Measurements from ENCODE around the gene RET.

The RET gene

GRCh38 chr10:43043342-43043772 lies 33.5 kb upstream of the RET start:
- Histone ChIP-seq H3K79me1 (ENCODE audit: low read depth, low read length) (peaks cover 2% of the 10 kb centered on the region), H3K23ac (ENCODE audit: low read depth, low read length, poor library complexity) (peak overlapping the region; percentile 65), H2BK15ac (ENCODE audit: low read length) (peak overlapping the region; percentile 93), H3K4me1 (ENCODE audit: control insufficient read depth in 2 of 2, insufficient read depth in 1 of 2, low read depth in 1 of 2, low read length in 2 of 2) (peaks cover 2 to 10% of the 10 kb centered on the region in 2 donors), H3K9ac (ENCODE audit: low read depth, low read length, poor library complexity) (no peak overlapping the region), H3K4ac (ENCODE audit: low read length) (no peak overlapping the region), H3K9me3 (replicated peaks in 1 of 2; ENCODE audit: control insufficient read depth in 2 of 2, insufficient read depth in 1 of 2, low read depth in 1 of 2, low read length in 2 of 2) (no peaks in the 10 kb centered on the region), H3K36me3 (replicated peaks in 1 of 2; ENCODE audit: control insufficient read depth in 2 of 2, insufficient read depth in 2 of 2, low read length in 2 of 2) (no peaks in the 10 kb centered on the region), H3K27me3 (ENCODE audit: control insufficient read depth in 3 of 3, insufficient read depth in 3 of 3, low read depth in 1 of 3, low read length in 3 of 3) (no peaks in the 10 kb centered on the region), H2BK120ac (ENCODE audit: low read depth, low read length) (no peak overlapping the region), H4K8ac (ENCODE audit: low read depth, low read length) (no peak overlapping the region), H3K14ac (ENCODE audit: low read length) (no peak overlapping the region), H3K27ac (replicated peaks; ENCODE audit: low read length) (no peak overlapping the region), H3K4me3 (ENCODE audit: low read length in 2 of 2) (no peak overlapping the region), H2BK5ac (ENCODE audit: low read length) (no peak overlapping the region), H4K91ac (ENCODE audit: low read depth, low read length, poor library complexity) (no peak overlapping the region), H3K4me2 (ENCODE audit: insufficient read depth, low read length, poor library complexity, severe bottlenecking) (no peak overlapping the region), H2AK5ac (ENCODE audit: low read depth, low read length) (peak overlapping the region; percentile 53), H2AFZ (ENCODE audit: low read length) (no peak overlapping the region), H3K18ac (ENCODE audit: low read length) (peak overlapping the region; percentile 89), H2BK12ac (ENCODE audit: low read length) (no peak overlapping the region)
- no CpG with 5 or more reads among the region's 9 CpGs for WGBS, 2 donors (ENCODE audit: extremely low coverage in 2 of 2, insufficient read length in 2 of 2, insufficient replicate concordance in 1 of 2)
- DNase-seq (ENCODE audit: low spot score), result no peak

GRCh38 chr10:43043773-43044447 lies 33.0 kb upstream of the RET start:
- WGBS, 2 donors (ENCODE audit: extremely low coverage in 2 of 2, insufficient read length in 2 of 2, insufficient replicate concordance in 1 of 2), result no CpG with 5 or more reads among the region's 9 CpGs
- Histone ChIP-seq H3K18ac (ENCODE audit: low read length) (peak overlapping the region; percentile 89), H3K27ac (replicated peaks; ENCODE audit: low read length) (no peak overlapping the region), H3K14ac (ENCODE audit: low read length) (no peak overlapping the region), H3K23ac (ENCODE audit: low read depth, low read length, poor library complexity) (peak overlapping the region; percentile 65), H3K27me3 (ENCODE audit: control insufficient read depth in 3 of 3, insufficient read depth in 3 of 3, low read depth in 1 of 3, low read length in 3 of 3) (no peaks in the 10 kb centered on the region), H2BK5ac (ENCODE audit: low read length) (no peak overlapping the region), H3K4ac (ENCODE audit: low read length) (no peak overlapping the region), H2BK120ac (ENCODE audit: low read depth, low read length) (no peak overlapping the region), H3K9ac (ENCODE audit: low read depth, low read length, poor library complexity) (peak overlapping the region; percentile 24), H3K36me3 (replicated peaks in 1 of 2; ENCODE audit: control insufficient read depth in 2 of 2, insufficient read depth in 2 of 2, low read length in 2 of 2) (no peaks in the 10 kb centered on the region), H3K4me1 (ENCODE audit: control insufficient read depth in 2 of 2, insufficient read depth in 1 of 2, low read depth in 1 of 2, low read length in 2 of 2) (peaks cover 2 to 10% of the 10 kb centered on the region in 2 donors), H2BK15ac (ENCODE audit: low read length) (no peak overlapping the region), H2AK5ac (ENCODE audit: low read depth, low read length) (peak overlapping the region; percentile 53), H3K4me2 (ENCODE audit: insufficient read depth, low read length, poor library complexity, severe bottlenecking) (no peak overlapping the region), H3K9me3 (replicated peaks in 1 of 2; ENCODE audit: control insufficient read depth in 2 of 2, insufficient read depth in 1 of 2, low read depth in 1 of 2, low read length in 2 of 2) (no peaks in the 10 kb centered on the region), H2AFZ (ENCODE audit: low read length) (peak overlapping the region; percentile 73), H2BK12ac (ENCODE audit: low read length) (no peak overlapping the region), H4K8ac (ENCODE audit: low read depth, low read length) (peak overlapping the region; percentile 48), H4K91ac (ENCODE audit: low read depth, low read length, poor library complexity) (no peak overlapping the region), H3K79me1 (ENCODE audit: low read depth, low read length) (peaks cover 2% of the 10 kb centered on the region), H3K4me3 (ENCODE audit: low read length in 2 of 2) (no peak overlapping the region)
- DNase-seq (ENCODE audit: low spot score), result no peak

GRCh38 chr10:43044448-43044921 lies 32.4 kb upstream of the RET start:
- Histone ChIP-seq H4K8ac (ENCODE audit: low read depth, low read length) (peak overlapping the region; percentile 48), H3K14ac (ENCODE audit: low read length) (no peak overlapping the region), H3K27ac (replicated peaks; ENCODE audit: low read length) (no peak overlapping the region), H2AFZ (ENCODE audit: low read length) (peak overlapping the region; percentile 73), H3K9me3 (replicated peaks in 1 of 2; ENCODE audit: control insufficient read depth in 2 of 2, insufficient read depth in 1 of 2, low read depth in 1 of 2, low read length in 2 of 2) (no peaks in the 10 kb centered on the region), H3K27me3 (ENCODE audit: control insufficient read depth in 3 of 3, insufficient read depth in 3 of 3, low read depth in 1 of 3, low read length in 3 of 3) (no peaks in the 10 kb centered on the region), H3K4me2 (ENCODE audit: insufficient read depth, low read length, poor library complexity, severe bottlenecking) (no peak overlapping the region), H3K23ac (ENCODE audit: low read depth, low read length, poor library complexity) (no peak overlapping the region), H2BK120ac (ENCODE audit: low read depth, low read length) (no peak overlapping the region), H2BK12ac (ENCODE audit: low read length) (no peak overlapping the region), H2BK5ac (ENCODE audit: low read length) (no peak overlapping the region), H2AK5ac (ENCODE audit: low read depth, low read length) (no peak overlapping the region), H3K4ac (ENCODE audit: low read length) (no peak overlapping the region), H3K4me1 (ENCODE audit: control insufficient read depth in 2 of 2, insufficient read depth in 1 of 2, low read depth in 1 of 2, low read length in 2 of 2) (peaks cover 2 to 10% of the 10 kb centered on the region in 2 donors), H3K79me1 (ENCODE audit: low read depth, low read length) (peaks cover 2% of the 10 kb centered on the region), H3K9ac (ENCODE audit: low read depth, low read length, poor library complexity) (peak overlapping the region; percentile 24), H3K18ac (ENCODE audit: low read length) (peak overlapping the region; percentile 85), H4K91ac (ENCODE audit: low read depth, low read length, poor library complexity) (no peak overlapping the region), H3K4me3 (ENCODE audit: low read length in 2 of 2) (no peak overlapping the region), H3K36me3 (replicated peaks in 1 of 2; ENCODE audit: control insufficient read depth in 2 of 2, insufficient read depth in 2 of 2, low read length in 2 of 2) (no peaks in the 10 kb centered on the region), H2BK15ac (ENCODE audit: low read length) (no peak overlapping the region)
- WGBS, 2 donors (ENCODE audit: extremely low coverage in 2 of 2, insufficient read length in 2 of 2, insufficient replicate concordance in 1 of 2), result no CpG with 5 or more reads among the region's 10 CpGs
- no peak for DNase-seq (ENCODE audit: low spot score)

GRCh38 chr10:43044961-43045621 lies 31.8 kb upstream of the RET start:
- H2AFZ ChIP-seq (ENCODE audit: low read length), result peak overlapping the region; percentile 73
- H2BK15ac ChIP-seq (ENCODE audit: low read length), result peak overlapping the region; percentile 37
- H3K79me1 ChIP-seq (ENCODE audit: low read depth, low read length), result peaks cover 2% of the 10 kb centered on the region
- H3K27ac ChIP-seq (replicated peaks; ENCODE audit: low read length), result no peak overlapping the region
- no peak for DNase-seq (ENCODE audit: low spot score)
- H2BK5ac ChIP-seq (ENCODE audit: low read length), result peak overlapping the region; percentile 75
- H4K8ac ChIP-seq (ENCODE audit: low read depth, low read length), result no peak overlapping the region
- no peak overlapping the region for H3K9ac ChIP-seq (ENCODE audit: low read depth, low read length, poor library complexity)
- H3K27me3 ChIP-seq (ENCODE audit: control insufficient read depth in 3 of 3, insufficient read depth in 3 of 3, low read depth in 1 of 3, low read length in 3 of 3), result no peaks in the 10 kb centered on the region
- peak overlapping the region; percentile 73 for H2BK12ac ChIP-seq (ENCODE audit: low read length)
- no peaks in the 10 kb centered on the region for H3K9me3 ChIP-seq (replicated peaks in 1 of 2; ENCODE audit: control insufficient read depth in 2 of 2, insufficient read depth in 1 of 2, low read depth in 1 of 2, low read length in 2 of 2)
- H3K18ac ChIP-seq (ENCODE audit: low read length), result peak overlapping the region; percentile 38
- no peak overlapping the region for H3K14ac ChIP-seq (ENCODE audit: low read length)
- no peak overlapping the region for H4K91ac ChIP-seq (ENCODE audit: low read depth, low read length, poor library complexity)
- H3K4ac ChIP-seq (ENCODE audit: low read length), result no peak overlapping the region
- no CpG with 5 or more reads among the region's 14 CpGs for WGBS, 2 donors (ENCODE audit: extremely low coverage in 2 of 2, insufficient read length in 2 of 2, insufficient replicate concordance in 1 of 2)
- no peaks in the 10 kb centered on the region for H3K36me3 ChIP-seq (replicated peaks in 1 of 2; ENCODE audit: control insufficient read depth in 2 of 2, insufficient read depth in 2 of 2, low read length in 2 of 2)
- H2AK5ac ChIP-seq (ENCODE audit: low read depth, low read length), result peak overlapping the region; percentile 88
- H3K4me1 ChIP-seq (ENCODE audit: control insufficient read depth in 2 of 2, insufficient read depth in 1 of 2, low read depth in 1 of 2, low read length in 2 of 2), result peaks cover 2 to 10% of the 10 kb centered on the region in 2 donors
- no peak overlapping the region for H3K4me3 ChIP-seq (ENCODE audit: low read length in 2 of 2)
- H3K4me2 ChIP-seq (ENCODE audit: insufficient read depth, low read length, poor library complexity, severe bottlenecking), result peak overlapping the region; percentile 2
- no peak overlapping the region for H2BK120ac ChIP-seq (ENCODE audit: low read depth, low read length)
- H3K23ac ChIP-seq (ENCODE audit: low read depth, low read length, poor library complexity), result peak overlapping the region; percentile 91
